Measurements from ENCODE around the gene ARHGAP15. TPM values are rescaled to one million over a fixed set of nuclear protein-coding genes. Genes with fewer than 3 reads are reported as not detected.

Gene ARHGAP15
- total RNA-seq, 1 donor from 2014 or later, result 12.4 TPM

DNA sequence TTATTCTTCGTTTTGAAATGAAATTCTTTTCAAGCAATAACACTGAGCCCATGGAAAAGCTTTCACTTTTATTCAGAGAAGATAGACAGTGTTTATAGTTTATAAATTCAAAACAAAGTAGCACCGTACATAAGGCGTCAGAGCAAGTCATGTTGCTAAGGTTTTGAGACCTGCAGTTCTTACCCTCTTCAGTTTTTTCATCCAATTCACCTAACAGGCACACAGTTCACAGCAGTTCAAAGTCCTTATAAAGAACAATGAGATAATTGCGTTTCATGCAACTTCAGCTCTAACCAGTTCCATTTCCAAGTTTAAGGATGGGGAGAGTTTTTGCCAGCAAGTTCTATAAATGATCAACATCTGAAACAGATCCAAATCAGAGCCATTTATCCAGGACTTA, 96.7 kb downstream of the ARHGAP15 start:
- DNase-seq (ENCODE audit: low spot score), result no peak

DNA sequence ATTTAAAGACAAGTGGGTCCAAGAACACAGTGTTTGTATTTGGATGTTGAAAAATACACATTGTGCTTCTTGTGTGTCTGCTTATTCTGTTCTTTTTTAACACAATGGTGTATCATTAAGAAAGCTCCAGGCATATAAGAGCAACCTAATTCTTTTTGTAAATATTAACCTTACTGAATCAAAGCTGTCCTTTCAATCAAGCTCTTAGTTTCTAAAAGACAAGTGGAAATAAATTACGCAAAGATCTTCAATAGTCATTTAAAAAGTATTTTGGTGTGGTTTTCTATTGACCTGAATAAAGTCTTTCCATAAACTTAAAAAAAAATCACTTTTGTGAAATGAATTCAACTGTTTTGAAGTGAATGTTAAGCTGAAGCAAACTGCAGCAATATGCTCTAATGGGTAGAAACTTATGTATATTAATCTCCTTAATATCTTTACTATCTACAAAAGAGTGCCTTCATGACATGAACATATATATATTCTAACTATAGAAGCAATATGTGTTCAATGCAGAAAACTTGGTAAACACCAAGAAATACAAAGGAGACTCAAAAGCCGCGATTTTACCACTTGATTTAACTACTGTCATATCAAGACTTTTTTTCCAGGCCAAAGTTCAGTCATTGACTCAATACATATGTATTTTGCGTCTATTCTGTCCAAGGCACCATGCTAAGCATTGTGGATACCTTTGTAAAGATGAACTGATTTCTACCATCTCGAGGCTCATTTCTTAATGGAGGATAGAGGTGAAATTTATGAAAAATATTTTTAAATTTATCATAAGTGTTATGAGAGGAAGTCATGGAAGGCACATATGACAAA, 97.7 kb downstream of the ARHGAP15 start:
- DNase-seq (ENCODE audit: low spot score), result no peak

DNA sequence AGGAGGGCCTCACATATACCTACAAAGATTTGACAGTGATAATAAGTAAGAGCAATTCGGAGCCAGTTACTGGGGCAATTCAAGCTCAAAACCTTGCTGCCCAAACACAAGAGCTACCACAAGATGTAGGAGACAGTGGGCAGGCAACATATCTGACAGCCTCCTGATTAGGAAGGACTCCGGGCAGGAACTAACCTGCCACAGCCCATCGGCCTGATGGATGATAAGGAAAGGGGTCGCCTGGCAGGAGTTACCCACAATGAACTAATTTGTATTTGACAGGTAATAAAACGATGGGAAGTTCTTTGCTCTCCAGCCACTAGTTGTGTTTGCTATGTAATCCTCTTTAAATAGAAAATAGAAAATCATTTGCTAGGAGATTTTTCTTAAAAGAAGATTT, 100.2 kb downstream of the ARHGAP15 start:
- no peak for DNase-seq (ENCODE audit: low spot score)

DNA sequence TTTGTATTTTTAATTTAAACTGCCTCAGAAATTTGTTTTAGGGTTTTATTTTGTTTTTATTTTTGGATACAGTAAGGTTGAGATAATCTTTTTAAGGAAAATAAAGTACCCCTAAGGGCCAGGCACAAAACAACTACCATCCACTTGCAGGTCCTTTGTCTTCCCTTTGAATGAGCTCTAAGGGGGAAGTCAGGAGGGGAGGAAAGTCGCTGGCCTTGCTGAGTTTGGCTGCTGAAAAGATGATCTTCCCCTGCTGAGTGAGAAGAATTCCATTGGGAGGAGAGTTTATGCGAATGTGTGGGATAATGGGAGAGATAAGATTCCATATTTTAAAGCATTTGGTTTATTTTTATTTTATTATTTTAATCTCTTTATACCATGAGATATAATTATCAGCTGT, 100.7 kb downstream of the ARHGAP15 start:
- DNase-seq (ENCODE audit: low spot score), result no peak

DNA sequence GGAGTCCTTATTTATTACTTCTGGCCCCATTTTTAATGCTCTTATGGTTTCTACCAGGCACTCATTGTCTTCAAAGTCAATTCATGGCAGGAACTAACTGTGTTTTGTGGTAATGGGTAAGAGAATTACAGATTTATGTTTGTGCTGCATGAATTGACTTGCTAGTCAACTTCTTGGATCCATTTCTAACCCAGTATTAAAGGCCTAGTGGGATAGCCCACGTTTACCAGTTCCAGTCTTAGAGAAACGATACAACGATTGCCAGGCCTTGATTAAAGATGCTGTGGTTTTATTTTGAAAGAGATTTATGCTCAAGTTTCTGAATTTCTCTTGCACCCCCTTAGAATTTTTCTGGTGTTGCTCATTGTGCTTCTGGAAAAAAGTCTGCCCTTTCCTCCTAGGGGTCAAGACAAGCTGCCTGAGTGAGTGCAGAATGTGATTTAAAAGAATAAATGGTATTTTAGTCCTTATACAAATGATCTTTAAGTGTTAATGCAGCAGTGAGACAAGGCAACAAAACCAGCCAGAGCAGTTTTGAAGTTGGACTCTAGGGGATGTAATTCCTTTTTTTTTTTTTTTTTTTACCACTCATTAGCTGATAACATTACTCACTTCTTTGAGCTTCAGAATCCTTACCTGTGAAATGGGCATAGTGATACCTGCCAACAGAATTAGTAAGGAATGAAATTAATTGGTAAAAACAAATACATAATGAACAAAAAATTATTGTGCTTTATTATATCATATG, 101.5 kb downstream of the ARHGAP15 start:
- DNase-seq (ENCODE audit: low spot score), result no peak

DNA sequence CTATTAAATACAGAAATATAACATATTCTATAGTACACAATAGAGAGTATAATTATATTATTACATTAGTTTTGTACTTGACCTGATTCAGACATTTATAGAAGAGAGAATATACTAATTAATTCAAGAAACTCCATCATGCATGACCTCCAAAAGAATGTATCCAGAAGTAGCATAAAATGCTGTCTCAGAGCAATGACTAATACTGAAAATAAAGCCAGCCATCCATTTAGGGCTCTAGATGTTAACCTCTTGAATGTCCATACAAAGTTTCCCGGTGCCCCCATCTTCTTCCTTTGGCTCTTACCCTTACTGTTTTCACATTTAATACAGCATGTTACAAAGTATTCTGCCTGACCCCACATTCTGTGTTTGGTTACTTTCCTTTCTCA, 102.0 kb downstream of the ARHGAP15 start:
- no peak for DNase-seq (ENCODE audit: low spot score)

DNA sequence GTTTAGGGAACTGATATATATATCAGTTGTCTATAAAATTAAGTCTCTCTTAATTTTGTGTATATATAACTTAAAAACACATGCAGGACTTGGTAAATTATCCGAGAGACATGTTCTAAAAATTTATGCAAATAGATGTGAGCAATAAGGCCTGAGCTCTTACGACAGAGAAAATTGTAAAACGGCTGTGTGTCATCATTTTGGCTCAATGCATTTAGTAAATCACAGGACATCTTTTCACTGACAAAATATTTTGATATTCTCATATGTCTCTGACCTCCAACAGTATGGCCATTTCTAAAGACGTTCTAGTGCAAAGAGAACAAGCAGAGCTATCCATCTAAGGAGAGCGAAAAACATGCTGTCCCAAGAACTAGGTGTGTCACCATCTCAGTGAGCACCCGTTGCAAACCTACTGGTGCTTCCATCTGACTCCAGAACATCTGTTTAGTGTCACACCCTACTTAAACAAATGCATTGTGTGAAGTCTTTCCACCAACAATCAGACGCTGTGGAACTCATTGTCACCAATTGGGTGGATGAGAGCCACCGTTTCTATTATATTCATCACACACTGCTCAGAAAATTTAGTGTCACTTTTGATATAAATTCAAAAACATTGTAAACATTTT, 108.0 kb downstream of the ARHGAP15 start:
- DNase-seq (ENCODE audit: low spot score), result no peak

DNA sequence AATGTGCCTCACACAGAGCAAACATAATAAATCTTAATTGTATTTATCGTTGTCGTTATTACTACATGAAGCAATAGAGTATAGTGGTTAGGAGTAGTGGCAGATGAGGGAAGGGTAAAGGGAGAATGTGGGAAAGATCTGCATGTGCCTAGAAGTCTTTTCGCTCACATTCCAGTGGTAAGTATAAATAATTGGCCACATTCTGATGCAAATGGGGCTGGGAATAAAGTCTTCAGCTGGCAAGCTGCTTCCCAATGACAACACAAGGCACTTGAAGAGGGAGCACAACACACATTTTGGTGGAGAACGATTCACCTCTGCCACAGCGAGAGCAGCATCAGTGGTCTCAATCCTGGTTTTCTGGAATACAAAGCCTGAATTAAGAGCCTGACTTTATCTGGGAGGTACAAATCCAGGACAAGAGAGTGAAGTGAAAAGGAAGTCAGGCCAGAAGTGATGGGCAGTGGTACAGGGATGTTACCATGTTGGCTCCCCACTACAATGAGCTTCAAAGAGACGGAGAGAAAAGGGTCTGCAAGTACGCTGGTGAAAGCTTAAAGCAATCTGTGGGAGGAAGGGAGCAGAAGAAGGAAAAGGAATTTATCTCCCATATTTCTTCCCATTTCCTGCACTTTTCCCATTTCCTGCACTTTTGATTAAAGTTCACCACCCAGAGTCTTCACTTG, 112.3 kb downstream of the ARHGAP15 start:
- DNase-seq (ENCODE audit: low spot score), result no peak

DNA sequence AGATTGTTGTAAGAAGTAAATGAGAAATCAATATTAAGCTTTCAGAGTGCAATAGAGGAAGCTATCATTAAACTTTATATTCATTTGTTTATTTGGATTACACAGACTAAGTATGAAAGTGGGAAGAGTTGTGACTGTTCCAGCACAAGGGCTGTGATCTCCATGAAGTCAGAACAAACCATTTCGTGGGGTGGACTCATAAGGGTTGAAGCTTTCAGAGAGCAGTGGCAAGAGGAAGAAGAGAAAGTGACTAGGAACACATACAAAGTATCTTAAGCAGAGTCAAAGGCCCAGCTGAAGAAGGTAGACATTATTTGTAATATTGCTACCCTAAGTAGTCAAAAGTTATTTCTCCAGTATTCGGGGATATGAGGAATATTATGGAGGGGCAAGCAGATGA, 117.0 kb downstream of the ARHGAP15 start:
- DNase-seq (ENCODE audit: low spot score), result no peak

DNA sequence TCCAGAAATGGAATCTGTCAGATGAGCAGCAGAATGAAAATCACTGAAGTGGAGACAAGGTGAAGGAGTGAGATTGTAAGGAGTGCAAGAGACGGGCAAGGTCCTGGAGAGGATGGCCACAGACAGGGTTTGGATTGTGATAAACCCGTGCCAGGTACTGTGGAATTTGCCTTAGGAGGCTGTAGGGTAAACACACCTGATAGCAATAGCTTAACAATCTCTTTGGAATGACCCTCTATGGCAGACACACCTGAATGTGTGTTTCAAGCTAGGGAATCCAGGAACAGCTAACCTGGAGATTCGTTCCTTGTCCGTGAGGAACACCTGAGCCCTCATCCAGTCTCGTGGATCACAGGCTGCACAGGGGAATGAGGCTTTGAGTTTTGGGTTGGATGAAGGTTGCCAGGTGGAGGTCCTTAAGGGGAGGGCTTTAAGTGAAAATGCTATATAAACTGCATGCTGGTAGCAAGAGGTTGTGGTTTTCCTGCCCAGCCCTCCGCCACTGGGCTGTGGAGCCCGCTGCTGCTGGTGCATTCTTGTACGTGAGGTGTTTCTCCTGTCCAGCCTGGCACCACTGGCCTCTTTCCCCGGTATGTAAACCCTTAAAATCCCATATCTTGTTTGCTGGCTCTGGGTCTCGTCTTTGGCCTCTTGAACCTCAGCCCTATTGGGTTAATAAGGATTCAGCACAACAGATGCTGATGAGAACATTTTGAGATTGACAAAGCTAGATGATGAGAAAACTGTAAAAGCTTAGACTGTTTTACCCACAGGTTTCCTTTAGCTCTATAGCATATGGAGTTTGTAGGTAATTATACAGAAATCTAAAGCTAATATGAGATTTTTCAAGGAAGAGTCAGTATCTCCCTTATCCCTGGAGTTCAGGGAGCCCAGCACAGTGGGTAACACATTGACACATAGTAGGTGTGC, 117.9 kb downstream of the ARHGAP15 start:
- DNase-seq (ENCODE audit: low spot score), result no peak

DNA sequence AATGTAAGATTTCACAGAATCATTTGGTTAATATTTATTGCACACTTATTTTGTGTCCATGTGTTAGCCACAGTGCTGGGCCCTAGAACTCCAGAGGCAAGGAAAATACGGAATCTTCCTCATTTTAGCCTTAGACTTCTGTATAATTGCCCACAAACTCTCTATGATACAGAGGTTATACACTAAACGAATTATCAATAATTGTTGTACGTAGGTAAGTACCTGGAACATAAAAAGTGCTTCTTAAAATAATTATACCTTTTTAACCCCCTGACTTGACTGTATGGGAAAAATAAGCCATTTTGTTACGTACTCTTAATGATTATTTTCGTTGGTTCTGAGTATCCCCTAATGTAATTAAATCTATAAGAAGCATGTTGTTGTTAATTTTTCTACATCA, 119.4 kb downstream of the ARHGAP15 start:
- no peak for DNase-seq (ENCODE audit: low spot score)

DNA sequence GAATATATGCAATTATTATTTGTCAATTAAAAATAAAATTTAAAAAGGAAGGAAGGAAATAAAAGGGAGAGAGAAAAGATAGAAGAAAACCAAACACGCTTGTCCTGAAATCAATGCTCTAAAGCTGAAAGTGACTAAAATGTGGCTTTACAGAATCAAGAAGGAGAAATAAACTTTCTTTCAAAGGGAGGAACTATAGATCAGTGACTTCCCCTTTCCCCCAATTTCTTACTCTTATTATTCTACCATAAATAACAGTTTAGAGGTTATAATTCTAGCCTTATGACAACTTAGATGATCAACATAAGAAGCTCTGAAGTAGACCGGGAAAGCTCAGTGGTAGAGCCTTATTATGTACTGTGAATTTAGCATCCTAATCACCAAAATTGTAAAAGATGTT, 122.5 kb downstream of the ARHGAP15 start:
- DNase-seq (ENCODE audit: low spot score), result no peak

DNA sequence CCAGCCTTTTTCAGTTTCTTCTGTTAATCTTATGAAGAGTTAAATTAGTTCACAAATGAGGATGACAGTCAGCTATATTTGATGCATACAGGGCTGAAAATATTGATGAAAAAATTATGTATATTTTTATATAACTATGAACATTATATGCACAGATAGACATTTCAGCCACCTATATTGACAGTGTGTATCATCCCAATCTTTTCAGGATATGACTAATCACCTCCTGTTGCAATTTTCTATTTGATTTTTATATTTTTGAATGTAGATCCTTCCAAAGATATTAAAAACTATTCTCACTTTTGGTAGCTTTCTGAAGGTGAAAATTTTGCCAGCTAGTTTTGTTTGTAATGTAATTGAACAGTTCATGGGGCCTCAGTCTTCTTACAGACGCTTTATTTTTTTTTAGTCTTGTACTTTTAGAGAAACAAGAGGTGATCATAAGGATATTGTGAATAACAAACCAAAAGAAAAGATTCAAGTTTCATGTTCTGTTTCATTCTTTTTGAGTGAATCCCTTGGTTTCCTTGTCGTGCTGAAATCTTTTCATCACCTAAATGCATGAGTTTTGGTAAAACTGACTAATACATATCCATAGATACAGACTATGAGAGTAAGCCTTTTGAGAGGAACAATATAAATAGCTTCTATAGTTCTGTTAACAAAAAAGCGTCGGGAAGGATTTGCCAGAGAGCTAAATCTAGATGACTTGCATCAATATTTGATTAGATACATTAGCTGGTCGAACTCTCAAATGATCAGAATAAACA, 123.1 kb downstream of the ARHGAP15 start:
- DNase-seq (ENCODE audit: low spot score), result no peak

DNA sequence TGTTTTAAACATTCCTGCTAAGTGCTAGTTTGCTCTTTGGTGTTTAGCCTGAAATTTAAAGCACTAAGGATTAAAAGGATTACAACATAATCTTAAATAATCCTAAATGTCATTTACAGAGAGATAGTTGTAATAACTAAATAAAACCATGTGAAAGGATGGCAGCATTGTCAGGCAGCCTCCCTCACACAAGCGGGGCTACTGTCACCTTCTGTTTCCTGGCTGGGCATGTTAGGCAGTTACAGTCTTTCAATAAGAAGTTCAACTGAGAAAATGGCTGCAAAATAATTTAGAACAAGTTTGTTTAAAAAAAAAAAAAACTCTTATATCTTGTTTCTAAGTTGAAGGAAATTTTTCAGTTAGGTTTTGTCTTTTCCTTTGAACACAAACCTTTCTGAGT, 124.9 kb downstream of the ARHGAP15 start:
- no peak for DNase-seq (ENCODE audit: low spot score)

DNA sequence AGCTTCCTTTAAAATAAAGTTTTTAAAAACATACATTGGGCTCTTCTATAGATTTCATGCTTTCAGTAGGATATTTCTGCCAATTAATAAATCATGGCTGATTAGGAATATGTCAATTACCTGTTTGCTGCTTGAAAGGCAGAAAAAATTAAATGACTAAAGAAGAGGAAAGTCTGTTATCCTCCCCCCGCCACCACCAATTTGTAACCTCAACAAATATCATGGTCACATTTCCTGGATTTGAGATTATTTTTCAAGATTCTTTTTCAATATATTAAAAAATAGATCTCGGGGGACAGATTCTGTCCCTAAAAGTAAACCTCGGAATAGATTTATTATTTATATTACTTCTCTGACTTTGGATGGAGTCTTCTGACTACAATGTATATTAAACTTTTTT, 125.9 kb downstream of the ARHGAP15 start:
- DNase-seq (ENCODE audit: low spot score), result no peak

DNA sequence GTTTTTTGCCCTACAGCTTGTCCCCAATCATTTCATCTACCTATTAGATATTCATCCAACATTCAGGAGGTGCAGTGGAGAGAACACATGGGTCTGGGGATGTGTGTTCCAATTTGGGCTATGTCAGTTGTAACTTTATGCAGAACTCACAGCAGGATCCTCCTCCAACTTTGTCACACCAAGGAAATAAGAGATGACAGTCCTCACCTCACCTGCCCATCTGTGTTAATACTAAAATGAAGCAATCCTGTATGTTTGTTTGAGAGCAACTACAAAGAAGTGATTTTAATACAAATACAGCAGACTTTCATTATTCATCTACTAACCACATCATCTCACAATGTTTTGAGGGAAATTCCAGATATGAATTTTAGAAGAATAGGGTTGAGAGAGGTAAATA, 126.7 kb downstream of the ARHGAP15 start:
- DNase-seq (ENCODE audit: low spot score), result no peak

DNA sequence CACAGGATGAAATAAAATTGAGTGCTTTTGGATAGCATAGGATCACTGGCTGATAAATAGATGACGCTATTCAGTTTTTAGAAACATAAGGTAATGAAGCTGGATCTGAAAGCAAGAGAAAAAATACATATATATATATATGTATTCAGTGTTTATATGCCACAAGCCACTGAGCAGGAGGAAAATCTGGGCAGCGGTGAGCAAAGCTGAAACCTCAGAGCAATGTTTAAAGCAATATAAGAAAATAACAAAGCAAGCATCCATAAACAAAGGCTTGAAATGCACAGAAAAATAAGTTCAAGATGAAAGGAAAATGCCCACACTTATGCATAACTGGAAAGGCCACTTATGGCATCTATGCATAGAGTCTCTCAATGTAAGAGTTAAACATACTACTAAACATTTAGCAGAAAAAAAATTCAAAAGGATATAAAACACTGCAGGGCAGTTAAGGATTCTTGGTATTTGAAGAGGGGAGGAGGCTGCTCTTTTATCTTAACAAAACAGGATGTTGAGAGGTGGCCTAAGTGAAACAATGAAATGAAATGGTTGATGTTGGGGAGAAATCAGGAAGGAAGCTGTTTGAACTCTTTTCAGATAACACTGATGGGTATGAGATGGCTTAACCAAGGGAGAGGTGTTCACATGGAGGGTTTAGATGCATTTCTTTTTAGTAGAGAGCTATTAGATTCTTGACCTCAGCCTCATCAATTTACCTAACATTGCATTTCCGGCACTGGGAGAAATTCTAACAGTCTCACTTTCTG, 129.1 kb downstream of the ARHGAP15 start:
- DNase-seq (ENCODE audit: low spot score), result no peak

DNA sequence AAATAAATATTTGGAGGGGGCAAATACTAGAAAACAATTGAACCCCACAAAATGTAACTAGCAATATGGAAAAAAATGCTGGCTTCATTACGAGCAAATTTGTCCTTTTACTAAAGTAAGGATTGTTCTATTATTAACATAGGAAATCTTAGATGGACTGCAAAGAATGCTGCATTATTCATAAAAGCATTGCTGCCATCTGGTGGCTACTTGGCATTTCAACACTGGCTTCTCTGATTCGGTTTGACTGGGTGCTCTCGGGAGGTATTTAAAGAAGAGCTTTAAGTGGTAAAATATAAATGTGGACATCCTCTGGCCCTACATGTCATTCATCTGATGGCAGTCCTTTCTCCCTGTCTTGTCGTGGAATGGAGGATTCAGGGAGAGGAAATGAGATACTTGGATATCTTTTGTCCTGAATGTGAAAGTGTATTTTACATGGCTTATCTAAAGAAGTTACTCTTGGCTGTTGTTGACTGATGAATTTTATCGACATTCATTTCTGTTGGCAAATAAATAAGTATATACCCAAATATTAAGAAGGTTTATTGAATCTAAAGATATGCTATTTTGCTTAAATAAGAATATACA, 130.2 kb downstream of the ARHGAP15 start:
- DNase-seq (ENCODE audit: low spot score), result peak; percentile 61

DNA sequence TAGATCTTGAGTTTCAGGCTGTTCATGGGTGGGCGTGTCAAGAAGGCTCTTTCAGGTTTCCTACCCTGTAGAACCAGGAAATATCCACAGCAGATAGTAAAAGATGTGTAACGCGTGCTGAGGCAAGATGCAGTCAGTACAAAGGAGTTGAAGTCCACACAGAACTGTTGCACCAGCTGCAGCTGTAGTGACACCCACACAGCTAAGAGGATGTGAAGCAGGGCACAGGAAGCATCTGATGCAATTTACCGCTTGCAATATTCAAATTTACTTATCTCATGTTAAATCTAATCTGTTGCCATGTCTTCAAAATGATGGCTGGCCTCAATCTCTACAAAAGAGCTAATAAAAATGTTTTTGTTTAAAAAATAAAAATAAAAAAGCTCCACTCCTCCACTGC, 132.8 kb downstream of the ARHGAP15 start:
- no peak for DNase-seq (ENCODE audit: low spot score)

Data from ureter (tissue), 1 donor.